ENCODE results near the gene TMEM42. TPM values are rescaled to one million over a fixed set of nuclear protein-coding genes. Genes with fewer than 3 reads are reported as not detected.
A peak's percentile ranks its signal among the peaks of the same experiment; 100 is the strongest.

TMEM42 gene
- total and polyA plus RNA-seq, 2 of the 13 experiments (the other 11 are each of a cell fraction or from before 2014, with no cell fraction given): 5.5 to 24.5 TPM

DNA sequence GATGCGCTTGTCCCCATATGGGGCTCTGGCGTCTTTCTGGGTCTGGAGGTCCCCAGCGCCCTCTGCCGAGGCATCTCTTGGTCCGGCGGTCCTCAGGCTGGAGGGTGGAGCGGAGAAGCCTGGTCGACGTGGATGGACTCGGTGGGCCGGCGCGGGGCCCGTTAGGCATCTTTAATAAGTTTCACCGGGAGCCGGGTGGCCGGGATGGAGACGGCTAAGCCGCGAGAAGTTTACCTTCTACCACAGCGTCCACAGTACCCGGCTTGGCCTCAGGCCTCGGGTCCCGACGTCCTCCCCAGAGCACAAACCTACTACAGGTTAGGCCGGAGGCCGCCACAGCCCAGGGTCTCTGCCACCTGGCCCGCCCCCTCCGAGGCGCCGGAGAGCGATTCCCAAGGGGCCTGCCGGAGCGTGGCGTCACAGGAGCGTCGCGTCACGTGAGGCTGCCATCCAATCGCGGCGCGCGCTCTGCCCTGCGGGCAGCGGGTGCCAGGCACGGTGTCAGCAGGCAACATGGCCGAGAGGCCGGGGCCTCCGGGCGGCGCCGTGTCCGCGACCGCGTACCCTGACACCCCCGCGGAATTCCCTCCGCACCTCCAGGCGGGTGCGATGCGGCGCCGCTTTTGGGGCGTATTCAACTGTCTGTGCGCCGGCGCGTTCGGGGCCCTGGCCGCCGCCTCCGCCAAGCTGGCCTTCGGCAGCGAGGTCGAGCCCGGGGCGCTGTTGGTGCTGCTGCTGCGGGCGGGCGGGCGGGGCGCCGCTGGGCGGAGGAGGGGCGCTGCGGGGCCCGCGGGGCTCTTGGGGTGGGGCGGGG is at the start of gene TMEM42 (continued):
- TF ChIP-seq, protein P1, sequence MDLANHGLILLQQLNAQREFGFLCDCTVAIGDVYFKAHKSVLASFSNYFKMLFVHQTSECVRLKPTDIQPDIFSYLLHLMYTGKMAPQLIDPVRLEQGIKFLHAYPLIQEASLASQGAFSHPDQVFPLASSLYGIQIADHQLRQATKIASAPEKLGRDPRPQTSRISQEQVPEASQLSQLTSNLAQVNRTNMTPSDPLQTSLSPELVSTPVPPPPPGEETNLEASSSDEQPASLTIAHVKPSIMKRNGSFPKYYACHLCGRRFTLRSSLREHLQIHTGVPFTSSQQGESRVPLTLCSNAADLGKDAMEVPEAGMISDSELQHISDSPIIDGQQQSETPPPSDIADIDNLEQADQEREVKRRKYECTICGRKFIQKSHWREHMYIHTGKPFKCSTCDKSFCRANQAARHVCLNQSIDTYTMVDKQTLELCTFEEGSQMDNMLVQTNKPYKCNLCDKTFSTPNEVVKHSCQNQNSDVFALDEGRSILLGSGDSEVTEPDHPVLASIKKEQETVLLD (CRISPR knock-in tag; IDR thresholded peaks at IDR 0.05; ENCODE audit: low read depth): peak; percentile 29; the same call in 1 of the 2 replicates
- TF ChIP-seq GABPB1 (CRISPR knock-in tag; IDR thresholded peaks at IDR 0.05) (peak; percentile 74), FOXP1 (IDR thresholded peaks at IDR 0.05) (no peak), FOXP1 (CRISPR knock-in tag; IDR thresholded peaks at IDR 0.05) (no peak), ZNF337 (CRISPR knock-in tag; IDR thresholded peaks at IDR 0.05; ENCODE audit: borderline replicate concordance, low read depth) (no peak), CREB1 (IDR thresholded peaks at IDR 0.05) (peak; percentile 91), CREB1 (CRISPR knock-in tag; IDR thresholded peaks at IDR 0.05) (peak; percentile 86), ZNF766 (CRISPR knock-in tag; IDR thresholded peaks at IDR 0.05; ENCODE audit: borderline replicate concordance) (no peak), REPIN1 (CRISPR knock-in tag; IDR thresholded peaks at IDR 0.05; ENCODE audit: borderline replicate concordance, low read depth) (peak; percentile 50; the same call in 1 of the 2 replicates), ZNF569 (CRISPR knock-in tag; IDR thresholded peaks at IDR 0.05; ENCODE audit: borderline replicate concordance) (no peak), SYNCRIP (IDR thresholded peaks at IDR 0.05; ENCODE audit: insufficient read depth, low read depth, low read length) (no peak), MAF1 (CRISPR knock-in tag; IDR thresholded peaks at IDR 0.05; ENCODE audit: borderline replicate concordance) (no peak; the same call in 1 of the 2 replicates), CHCHD3 (CRISPR knock-in tag; IDR thresholded peaks at IDR 0.05) (no peak), ZNF616 (CRISPR knock-in tag; IDR thresholded peaks at IDR 0.05; ENCODE audit: low read depth) (0 out of 2 replicates have a peak, but pooled peaks have one; percentile 32), ARNT2 (CRISPR knock-in tag; IDR thresholded peaks at IDR 0.05; ENCODE audit: low read depth) (no peak), ZNF790 (CRISPR knock-in tag; IDR thresholded peaks at IDR 0.05; ENCODE audit: borderline replicate concordance) (peak; percentile 81; the same call in 1 of the 2 replicates), NR2F6 (IDR thresholded peaks at IDR 0.05) (no peak), NR2F6 (CRISPR knock-in tag; IDR thresholded peaks at IDR 0.05) (no peak), NR1H2 (CRISPR knock-in tag; IDR thresholded peaks at IDR 0.05; ENCODE audit: borderline replicate concordance, low read depth) (no peak), ZNF124 (CRISPR knock-in tag; IDR thresholded peaks at IDR 0.05) (0 out of 2 replicates have a peak, but pooled peaks have one; percentile 44), ZNF7 (CRISPR knock-in tag; IDR thresholded peaks at IDR 0.05) (no peak), IRX3 (CRISPR knock-in tag; IDR thresholded peaks at IDR 0.05; ENCODE audit: borderline replicate concordance, low read depth) (peak; percentile 50; the same call in 1 of the 2 replicates), ZSCAN21 (CRISPR knock-in tag; IDR thresholded peaks at IDR 0.05; ENCODE audit: borderline replicate concordance) (peak; percentile 56; the same call in 1 of the 2 replicates), HNRNPK (IDR thresholded peaks at IDR 0.05; ENCODE audit: low read depth, low read length, poor library complexity, severe bottlenecking) (peak; percentile 50), ZBTB7A (CRISPR knock-in tag; IDR thresholded peaks at IDR 0.05) (peak; percentile 85), ZIK1 (CRISPR knock-in tag; IDR thresholded peaks at IDR 0.05; ENCODE audit: borderline replicate concordance, low read depth) (no peak)
- TF ChIP-seq, protein P2, sequence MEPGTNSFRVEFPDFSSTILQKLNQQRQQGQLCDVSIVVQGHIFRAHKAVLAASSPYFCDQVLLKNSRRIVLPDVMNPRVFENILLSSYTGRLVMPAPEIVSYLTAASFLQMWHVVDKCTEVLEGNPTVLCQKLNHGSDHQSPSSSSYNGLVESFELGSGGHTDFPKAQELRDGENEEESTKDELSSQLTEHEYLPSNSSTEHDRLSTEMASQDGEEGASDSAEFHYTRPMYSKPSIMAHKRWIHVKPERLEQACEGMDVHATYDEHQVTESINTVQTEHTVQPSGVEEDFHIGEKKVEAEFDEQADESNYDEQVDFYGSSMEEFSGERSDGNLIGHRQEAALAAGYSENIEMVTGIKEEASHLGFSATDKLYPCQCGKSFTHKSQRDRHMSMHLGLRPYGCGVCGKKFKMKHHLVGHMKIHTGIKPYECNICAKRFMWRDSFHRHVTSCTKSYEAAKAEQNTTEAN (CRISPR knock-in tag; conservative IDR thresholded peaks at IDR 0.05): no peak
